Activated T-helper 1 cell treated with anti-CD3 and anti-CD28 coated beads, Interleukin-12 subunit alpha, Interleukin-12 subunit beta, Interleukin-2, Interleukin-4 antibody, amounts not matched to agents 30 ng/mL and 10 ng/mL and 1 ng/mL, durations not matched to agents 14 hours and 24 hours and 36 hours (primary cell): ENCODE data around the gene IREB2. TPM values are rescaled to one million over a fixed set of nuclear protein-coding genes. Genes with fewer than 3 reads are reported as not detected.

ENCODE experiments used
- DNase-seq: peaks from one replicate; pipeline ENCODE4 v3.0.0; 2021; ENCODE audit warnings: low spot score
- H3K27ac Mint-ChIP-seq: one replicate; pipeline ENCODE4 v1.8.0; 2021; ENCODE audit warnings: mild to moderate bottlenecking, mixed read lengths
- H3K27me3 Mint-ChIP-seq: one replicate; pipeline ENCODE4 v1.8.0; 2022; ENCODE audit warnings: mild to moderate bottlenecking, moderate library complexity, mixed read lengths; ENCODE audit not compliant: insufficient read depth
- H3K36me3 Mint-ChIP-seq: one replicate; pipeline ENCODE4 v1.8.0; 2021; ENCODE audit warnings: low read depth, mixed read lengths
- H3K4me1 Mint-ChIP-seq: one replicate; pipeline ENCODE4 v1.8.0; 2021; ENCODE audit warnings: low read depth, mixed read lengths
- H3K4me3 Mint-ChIP-seq: one replicate; pipeline ENCODE4 v1.8.0; 2021; ENCODE audit warnings: mild to moderate bottlenecking, moderate library complexity, mixed read lengths
- H3K9me3 Mint-ChIP-seq: one replicate; pipeline ENCODE4 v1.8.0; 2021; ENCODE audit warnings: mixed read lengths
- intact Hi-C: fragments of 100-400 bp; cut with micrococcal nuclease; formaldehyde crosslinking; loops from one replicate; pipeline ENCODE4 v1.15.1; 2024
- total RNA-seq: library from RNA; stranded (reverse); gene quantifications from 2 replicates; pipeline ENCODE4 v1.2.3, GENCODE V29; 2022

IREB2 gene
- total RNA-seq, 1 donor from 2014 or later: 103 TPM

- H3K27me3 Mint-ChIP-seq: no peaks in the 10 kb centered on the region
- peaks cover 41% of the 10 kb centered on the region for H3K4me1 Mint-ChIP-seq
- H3K4me3 Mint-ChIP-seq: no peak overlapping the region
- no peaks in the 10 kb centered on the region for H3K9me3 Mint-ChIP-seq
- H3K27ac Mint-ChIP-seq: no peak overlapping the region
- H3K36me3 Mint-ChIP-seq: peaks cover 29% of the 10 kb centered on the region
- no peak for DNase-seq
- intact Hi-C loops: no loop called here
Measured at GRCh38 chr15:78448441-78449219, 10.6 kb downstream of the IREB2 start.

GRCh38 chr15:78449220-78449999 is 11.4 kb downstream of the IREB2 start:
- Mint-ChIP-seq H3K27ac (no peak overlapping the region), H3K4me1 (peaks cover 35% of the 10 kb centered on the region), H3K36me3 (peaks cover 24% of the 10 kb centered on the region), H3K9me3 (no peaks in the 10 kb centered on the region), H3K4me3 (no peak overlapping the region), H3K27me3 (no peaks in the 10 kb centered on the region)
- intact Hi-C loops: no loop called here
- no peak for DNase-seq

- intact Hi-C loops: no loop called here
- no peaks in the 10 kb centered on the region for H3K27me3 Mint-ChIP-seq
- peaks cover 38% of the 10 kb centered on the region for H3K4me1 Mint-ChIP-seq
- no peak overlapping the region for H3K27ac Mint-ChIP-seq
- no peak for DNase-seq
- H3K36me3 Mint-ChIP-seq: peaks cover 27% of the 10 kb centered on the region
- no peaks in the 10 kb centered on the region for H3K9me3 Mint-ChIP-seq
- no peak overlapping the region for H3K4me3 Mint-ChIP-seq
Measured at GRCh38 chr15:78450285-78450858, 12.4 kb downstream of the IREB2 start.

GRCh38 chr15:78452485-78452884 is 14.5 kb downstream of the IREB2 start:
- peaks cover 40% of the 10 kb centered on the region for H3K4me1 Mint-ChIP-seq
- no peak overlapping the region for H3K27ac Mint-ChIP-seq
- intact Hi-C loops: no loop called here
- no peak for DNase-seq
- H3K9me3 Mint-ChIP-seq: no peaks in the 10 kb centered on the region
- H3K4me3 Mint-ChIP-seq: no peak overlapping the region
- no peaks in the 10 kb centered on the region for H3K27me3 Mint-ChIP-seq
- H3K36me3 Mint-ChIP-seq: peaks cover 13% of the 10 kb centered on the region

GRCh38 chr15:78453447-78453846 is 15.4 kb downstream of the IREB2 start:
- H3K27ac Mint-ChIP-seq: no peak overlapping the region
- H3K27me3 Mint-ChIP-seq: no peaks in the 10 kb centered on the region
- peaks cover 42% of the 10 kb centered on the region for H3K4me1 Mint-ChIP-seq
- H3K4me3 Mint-ChIP-seq: no peak overlapping the region
- H3K9me3 Mint-ChIP-seq: no peaks in the 10 kb centered on the region
- DNase-seq: no peak
- intact Hi-C loops: no loop called here
- peaks cover 13% of the 10 kb centered on the region for H3K36me3 Mint-ChIP-seq

- peaks cover 12% of the 10 kb centered on the region for H3K36me3 Mint-ChIP-seq
- intact Hi-C loops: no loop called here
- no peak overlapping the region for H3K27ac Mint-ChIP-seq
- H3K4me1 Mint-ChIP-seq: peaks cover 46% of the 10 kb centered on the region
- no peaks in the 10 kb centered on the region for H3K9me3 Mint-ChIP-seq
- no peak for DNase-seq
- H3K4me3 Mint-ChIP-seq: no peak overlapping the region
- no peaks in the 10 kb centered on the region for H3K27me3 Mint-ChIP-seq
Measured at GRCh38 chr15:78454992-78455391, 17.0 kb downstream of the IREB2 start.

GRCh38 chr15:78455749-78456148 is 17.7 kb downstream of the IREB2 start:
- no peaks in the 10 kb centered on the region for H3K9me3 Mint-ChIP-seq
- intact Hi-C loops: no loop called here
- H3K4me1 Mint-ChIP-seq: peaks cover 47% of the 10 kb centered on the region
- H3K4me3 Mint-ChIP-seq: no peak overlapping the region
- DNase-seq: no peak
- H3K27ac Mint-ChIP-seq: no peak overlapping the region
- H3K36me3 Mint-ChIP-seq: peaks cover 10% of the 10 kb centered on the region
- H3K27me3 Mint-ChIP-seq: no peaks in the 10 kb centered on the region

- Mint-ChIP-seq H3K27ac (no peak overlapping the region), H3K4me3 (no peak overlapping the region), H3K4me1 (peaks cover 53% of the 10 kb centered on the region), H3K36me3 (peaks cover 10% of the 10 kb centered on the region), H3K27me3 (no peaks in the 10 kb centered on the region), H3K9me3 (no peaks in the 10 kb centered on the region)
- DNase-seq: no peak
- intact Hi-C loops: no loop called here
Measured at GRCh38 chr15:78456426-78456825, 18.4 kb downstream of the IREB2 start.

- DNase-seq: no peak
- Mint-ChIP-seq H3K9me3 (no peaks in the 10 kb centered on the region), H3K27ac (no peak overlapping the region), H3K27me3 (no peaks in the 10 kb centered on the region), H3K4me1 (peaks cover 56% of the 10 kb centered on the region), H3K36me3 (peaks cover 8% of the 10 kb centered on the region), H3K4me3 (no peak overlapping the region)
- intact Hi-C loops: no loop called here
Measured at GRCh38 chr15:78457101-78457500, 19.1 kb downstream of the IREB2 start.

- Mint-ChIP-seq H3K27ac (peak overlapping the region; percentile 40), H3K4me3 (no peak overlapping the region), H3K4me1 (peaks cover 43% of the 10 kb centered on the region), H3K27me3 (no peaks in the 10 kb centered on the region), H3K36me3 (peaks cover 15% of the 10 kb centered on the region), H3K9me3 (no peaks in the 10 kb centered on the region)
- DNase-seq: no peak
- intact Hi-C loops: no loop called here
Measured at GRCh38 chr15:78460737-78461136, 22.7 kb downstream of the IREB2 start.

GRCh38 chr15:78461171-78461888 is 23.3 kb downstream of the IREB2 start:
- Mint-ChIP-seq H3K36me3 (peaks cover 16% of the 10 kb centered on the region), H3K4me1 (peaks cover 37% of the 10 kb centered on the region), H3K27me3 (no peaks in the 10 kb centered on the region), H3K9me3 (no peaks in the 10 kb centered on the region), H3K27ac (peak overlapping the region; percentile 40), H3K4me3 (no peak overlapping the region)
- intact Hi-C loops: no loop called here
- DNase-seq: no peak

GRCh38 chr15:78469031-78469430 is 31.0 kb downstream of the IREB2 start:
- intact Hi-C loops: no loop called here
- H3K27me3 Mint-ChIP-seq: no peaks in the 10 kb centered on the region

More at GRCh38 chr15:78469031-78469430, 31.0 kb downstream of the IREB2 start:
- DNase-seq: no peak
- no peak overlapping the region for H3K4me3 Mint-ChIP-seq
- H3K9me3 Mint-ChIP-seq: no peaks in the 10 kb centered on the region
- H3K36me3 Mint-ChIP-seq: peaks cover 28% of the 10 kb centered on the region
- peaks cover 5% of the 10 kb centered on the region for H3K4me1 Mint-ChIP-seq
- H3K27ac Mint-ChIP-seq: no peak overlapping the region
